Measurements from ENCODE around the gene CD300C.
"Not testable (repeated sequence)": the region's sequence is repeated elsewhere in the genome, so short reads cannot be mapped to it uniquely, and the experiment has no call there.

Gene CD300C

GRCh38 chr17:74512036-74512435 lies 33.9 kb downstream of the CD300C start:
- DNase-seq: no peak

GRCh38 chr17:74508156-74508555 lies 37.8 kb downstream of the CD300C start:
- DNase-seq: no peak

DNA sequence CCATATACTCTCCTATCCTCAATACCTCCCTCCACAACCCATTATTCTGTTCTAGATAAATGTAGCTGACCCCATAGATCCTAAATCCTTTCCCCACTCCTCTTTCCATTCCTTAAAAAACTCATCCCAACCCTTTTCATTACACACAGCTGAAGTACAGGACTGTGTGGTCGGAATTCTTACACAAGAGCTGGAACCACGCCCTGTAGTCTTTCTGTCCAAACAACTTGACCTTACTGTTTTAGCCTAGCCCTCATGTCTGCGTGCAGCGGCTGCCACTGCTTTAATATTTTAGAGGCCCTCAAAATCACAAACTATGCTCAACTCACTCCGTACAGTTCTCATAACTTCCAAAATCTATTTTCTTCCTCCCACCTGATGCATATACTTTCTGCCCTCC lies 42.0 kb downstream of the CD300C start:
- DNase-seq: not testable (repeated sequence)

DNA sequence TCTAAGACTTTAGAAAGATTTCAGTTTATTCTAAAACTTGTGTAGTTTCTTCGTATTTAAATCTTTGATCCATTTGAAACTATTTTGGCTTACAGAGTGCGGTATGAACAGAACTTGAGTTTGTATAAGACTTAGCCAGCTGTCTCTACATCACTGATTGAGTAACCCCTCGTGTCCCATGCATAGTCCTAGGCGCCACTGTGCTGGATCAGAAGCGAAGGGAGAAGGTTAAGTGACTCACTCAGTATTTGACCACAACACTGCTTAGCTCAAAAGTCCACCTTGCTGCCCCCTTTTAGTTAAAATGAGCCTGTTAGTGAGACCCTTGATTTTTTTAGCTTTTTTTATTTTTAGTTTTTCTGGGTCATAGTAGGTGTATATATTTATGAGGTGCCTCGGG lies 43.1 kb downstream of the CD300C start:
- no peak for DNase-seq

GRCh38 chr17:74499992-74500391 lies 45.9 kb downstream of the CD300C start:
- DNase-seq: no peak

DNA sequence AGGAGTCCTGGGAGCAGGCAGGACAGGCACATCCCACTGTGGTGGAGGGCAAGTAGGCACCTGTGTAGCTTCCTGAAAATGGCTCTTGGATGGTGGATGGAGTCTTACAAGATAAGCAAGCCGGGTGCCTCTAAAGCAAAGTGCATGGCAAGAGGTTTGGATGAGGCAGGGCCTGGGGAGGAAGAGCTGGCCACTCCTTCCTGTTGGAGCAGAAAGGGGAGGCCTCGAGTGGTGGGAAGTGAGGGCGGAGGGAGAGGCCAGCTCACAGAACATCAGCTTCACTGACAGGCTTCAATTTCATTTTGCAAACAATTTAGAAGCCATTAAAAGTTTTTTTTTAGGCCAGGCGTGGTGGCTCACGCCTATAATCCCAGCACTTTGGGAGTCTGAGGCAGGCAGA lies 48.4 kb downstream of the CD300C start:
- DNase-seq: no peak

DNA sequence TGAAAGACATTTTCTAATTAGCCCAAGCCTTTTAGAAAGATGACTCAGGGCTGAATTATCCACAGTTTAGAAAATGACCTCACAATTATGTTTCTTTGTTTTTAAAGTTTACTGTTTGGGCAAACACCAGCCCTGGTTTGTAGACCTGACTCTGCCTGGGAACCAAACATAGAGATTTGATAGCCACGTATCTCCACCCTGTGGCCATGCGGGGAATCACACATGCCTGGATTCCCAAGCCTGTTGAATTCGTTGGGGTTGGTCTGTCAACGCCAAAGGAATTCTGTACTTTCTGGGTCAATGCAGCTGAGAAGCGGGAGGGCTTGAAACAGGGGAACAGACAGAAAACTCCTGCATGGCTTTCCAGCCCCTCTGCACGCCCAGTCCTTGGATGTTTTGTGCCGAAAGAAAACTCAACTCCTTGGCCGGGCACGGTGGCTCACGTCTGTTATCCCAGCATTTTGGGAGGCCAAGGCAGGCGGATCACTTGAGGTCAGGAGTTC lies 52.5 kb downstream of the CD300C start:
- DNase-seq: peak; percentile 66

- DNase-seq: no peak
Observed at GRCh38 chr17:74491626-74492025, 54.3 kb downstream of the CD300C start.
